B cell (primary cell): ENCODE data around the gene TOLLIP. TPM values are rescaled to one million over a fixed set of nuclear protein-coding genes. Genes with fewer than 3 reads are reported as not detected.

Experiments
- ATAC-seq: fragments of 200-7000 bp; cut with Tn5 transposase; one replicate; pipeline ENCODE4 v1.10.0; 2021; ENCODE audit warnings: low read depth, mild to moderate bottlenecking, moderate number of reproducible peaks, moderate library complexity
- CTCF ChIA-PET: fragments of 350-600 bp; sonication (Branson Sonifier 250); formaldehyde crosslinking; loops from one replicate; lab custom pipeline; 2021; ENCODE audit warnings: antibody characterized with exemption, inconsistent platforms; lab: Charles Lee
- POLR2A ChIA-PET: fragments of 350-600 bp; sonication (Branson Sonifier 250); formaldehyde crosslinking; loops from one replicate; lab custom pipeline; 2021; ENCODE audit warnings: antibody characterized with exemption; lab: Charles Lee
- DNase-seq: peaks from one replicate; pipeline ENCODE4 v3.0.0; 2013
- H2AFZ ChIP-seq: 2 replicates; pipeline ENCODE4 v1.6.1; 2012; ENCODE audit warnings: mild to moderate bottlenecking, low read depth, low read length; ENCODE audit not compliant: insufficient read depth, poor library complexity, severe bottlenecking
- H3K27ac ChIP-seq, 2 donors: 1 replicate in 1 of 2; 2 replicates in 1 of 2; pipeline ENCODE4 v1.5.1; 2012 to 2013; ENCODE audit warnings: low read length in 2 of 2, mild to moderate bottlenecking in 2 of 2, moderate library complexity in 1 of 2
- H3K27me3 ChIP-seq, 4 experiments: fragments of 200-600 bp in 1 of 4; sonication (generic) in 1 of 4; replicated peaks in 1 of 4; 1 replicate in 2 of 4; 2 replicates in 2 of 4; pipeline versions ENCODE4 v1.6.1 to v1.7.0; 2013 to 2016; ENCODE audit warnings: low read length in 3 of 4, mild to moderate bottlenecking in 2 of 4, mixed read lengths in 1 of 4, moderate library complexity in 1 of 4; ENCODE audit not compliant: insufficient read depth in 4 of 4, control insufficient read depth in 3 of 4; ENCODE audit errors: control extremely low read depth in 1 of 4
- H3K36me3 ChIP-seq, 2 experiments: replicated peaks in 1 of 2; 1 replicate in 1 of 2; 2 replicates in 1 of 2; pipeline versions ENCODE4 v1.6.1 to v1.7.1; 2013; ENCODE audit warnings: low read length in 1 of 2; ENCODE audit not compliant: insufficient read depth in 2 of 2, control insufficient read depth in 1 of 2; ENCODE audit errors: control extremely low read depth in 1 of 2, extremely low read depth in 1 of 2
- H3K4me1 ChIP-seq, 2 donors: fragments of 200-600 bp in 1 of 2; sonication (generic) in 1 of 2; 1 replicate in 1 of 2; 2 replicates in 1 of 2; pipeline versions ENCODE4 v1.5.1 to v1.6.1; 2013 to 2017; ENCODE audit warnings: low read length in 2 of 2; ENCODE audit not compliant: control insufficient read depth in 2 of 2, insufficient read depth in 2 of 2
- H3K4me2 ChIP-seq: replicated peaks from 2 replicates; pipeline ENCODE3; 2012; ENCODE audit warnings: mild to moderate bottlenecking, low read depth, low read length; ENCODE audit not compliant: poor library complexity, severe bottlenecking
- H3K4me3 ChIP-seq, 5 experiments: fragments of 200-600 bp in 1 of 5; sonication (generic) in 1 of 5; 1 replicate in 3 of 5; 2 replicates in 2 of 5; pipeline versions ENCODE4 v1.5.1 to v1.7.0; 2011 to 2016; ENCODE audit warnings: low read length in 4 of 5, mild to moderate bottlenecking in 4 of 5, low read depth in 2 of 5, control low read depth in 1 of 5, moderate library complexity in 1 of 5; ENCODE audit not compliant: insufficient read depth in 1 of 5; ENCODE audit errors: control extremely low read depth in 1 of 5, extremely low read depth in 1 of 5
- H3K79me2 ChIP-seq: fragments of 200-600 bp; sonication (generic); one replicate; pipeline ENCODE4 v1.6.0; 2016; ENCODE audit warnings: low read length; ENCODE audit not compliant: control insufficient read depth, insufficient read depth
- H3K9ac ChIP-seq: fragments of 200-600 bp; sonication (generic); 2 replicates; pipeline ENCODE4 v1.6.1; 2017; ENCODE audit warnings: mild to moderate bottlenecking, low read length, moderate library complexity
- H3K9me3 ChIP-seq, 3 donors: one replicate each; pipeline versions ENCODE4 v1.6.1 to v1.7.1; 2013; ENCODE audit warnings: low read length in 2 of 3; ENCODE audit not compliant: control insufficient read depth in 2 of 3, insufficient read depth in 1 of 3; ENCODE audit errors: control extremely low read depth in 1 of 3
- H4K20me1 ChIP-seq: 2 replicates; pipeline ENCODE4 v1.6.0; 2012; ENCODE audit warnings: mild to moderate bottlenecking, low read length; ENCODE audit not compliant: insufficient read depth, control insufficient read depth, poor library complexity, severe bottlenecking
- H3K27ac Mint-ChIP-seq: one replicate; pipeline ENCODE4 v1.8.0; 2021; ENCODE audit warnings: mixed read lengths
- H3K27me3 Mint-ChIP-seq: one replicate; pipeline ENCODE4 v1.8.0; 2021; ENCODE audit warnings: mixed read lengths
- H3K4me1 Mint-ChIP-seq: one replicate; pipeline ENCODE4 v1.8.0; 2021; ENCODE audit warnings: mixed read lengths
- H3K4me3 Mint-ChIP-seq: one replicate; pipeline ENCODE4 v1.8.0; 2021; ENCODE audit warnings: mixed read lengths
- H3K9me3 Mint-ChIP-seq: one replicate; pipeline ENCODE4 v1.8.0; 2022; ENCODE audit warnings: mixed read lengths; ENCODE audit not compliant: insufficient read depth
- CTCF ChIP-seq: fragments of 200-600 bp; IDR thresholded peaks from one replicate; pipeline ENCODE4 v1.8.0; 2022; ENCODE audit warnings: antibody characterized with exemption, mild to moderate bottlenecking
- EZH2 ChIP-seq: IDR thresholded peaks from 2 replicates; pipeline ENCODE4 v1.6.1; 2012; ENCODE audit warnings: borderline replicate concordance, low read depth, mild to moderate bottlenecking, moderate library complexity, low read length; ENCODE audit not compliant: insufficient read depth, poor library complexity, severe bottlenecking
- WGBS: methylation state at CpG from one replicate; pipeline ENCODE4 v1.1.5; 2013; ENCODE audit warnings: missing lambda C conversion rate; ENCODE audit not compliant: insufficient coverage; 5-methylcytosine and 5-hydroxymethylcytosine counted together
- intact Hi-C: fragments of 100-400 bp; cut with micrococcal nuclease; formaldehyde crosslinking; loops from one replicate; pipeline ENCODE4 v1.10.0; 2022
- polyA plus RNA-seq: library from polyadenylated mRNA; depleted of rRNA; stranded (reverse); fragments of >200 nt; gene quantifications from 2 replicates; pipeline ENCODE4 v1.2.3, GENCODE V29; 2012
- total RNA-seq, 2 donors: library from RNA; stranded (reverse); fragments of 120-200 nt in 1 of 2; gene quantifications; 1 replicate in 1 of 2; 2 replicates in 1 of 2; pipeline versions ENCODE4 v1.2.3 to v1.2.4, GENCODE V29; 2013 to 2022

TOLLIP gene
- total and polyA plus RNA-seq, 2 donors (not counting 1 experiment from before 2014, with no cell fraction given), result 34.7 to 52.5 TPM

GRCh38 chr11:1254733-1255132 lies 54.7 kb downstream of the TOLLIP start:
- H3K4me2 ChIP-seq, result no peak overlapping the region
- ChIA-PET CTCF (no interaction called here), POLR2A (no interaction called here)
- intact Hi-C loops, result no loop called here
- peaks cover 0 to 12% (median 0%) of the 10 kb centered on the region in 3 donors for H3K9me3 ChIP-seq
- no peaks in the 10 kb centered on the region for H3K4me1 ChIP-seq
- 96% methylated on average over 10 of the region's 19 CpGs for WGBS
- H3K4me3 ChIP-seq, result no peak overlapping the region
- no peak overlapping the region for H3K9ac ChIP-seq
- H3K27me3 ChIP-seq, result no peaks in the 10 kb centered on the region
- DNase-seq (no peak), ATAC-seq (no peak)
- no peak overlapping the region for H3K27ac ChIP-seq
- no peak for TF ChIP-seq EZH2
- no peak for TF ChIP-seq CTCF
- H3K36me3 ChIP-seq, result no peaks in the 10 kb centered on the region
- Mint-ChIP-seq H3K4me1 (no peaks in the 10 kb centered on the region), H3K27ac (no peak overlapping the region), H3K4me3 (no peak overlapping the region), H3K9me3 (no peaks in the 10 kb centered on the region), H3K27me3 (no peaks in the 10 kb centered on the region)
- H3K79me2 ChIP-seq, result no peaks in the 10 kb centered on the region
- no peaks in the 10 kb centered on the region for H4K20me1 ChIP-seq
- H2AFZ ChIP-seq, result no peak overlapping the region

- Mint-ChIP-seq H3K27ac (no peak overlapping the region), H3K27me3 (no peaks in the 10 kb centered on the region), H3K4me3 (no peak overlapping the region), H3K9me3 (no peaks in the 10 kb centered on the region), H3K4me1 (no peaks in the 10 kb centered on the region)
- Histone ChIP-seq H3K9me3 (peaks cover 0 to 12% (median 0%) of the 10 kb centered on the region in 3 donors), H3K4me3 (no peak overlapping the region), H3K79me2 (no peaks in the 10 kb centered on the region), H3K4me1 (no peaks in the 10 kb centered on the region), H3K9ac (no peak overlapping the region), H3K4me2 (no peak overlapping the region), H3K27me3 (no peaks in the 10 kb centered on the region), H3K27ac (no peak overlapping the region), H4K20me1 (no peaks in the 10 kb centered on the region), H3K36me3 (no peaks in the 10 kb centered on the region), H2AFZ (no peak overlapping the region)
- ChIA-PET POLR2A (no interaction called here), CTCF (no interaction called here)
- DNase-seq (no peak), ATAC-seq (no peak)
- WGBS, result 95% methylated on average over 22 of the region's 22 CpGs
- intact Hi-C loops, result no loop called here
- TF ChIP-seq EZH2 (no peak), CTCF (no peak)
These were observed 55.3 kb downstream of the TOLLIP start for GRCh38 chr11:1254086-1254648.
